Sigmoid colon (tissue), 7 donors: ENCODE data around the gene CDX4. TPM values are rescaled to one million over a fixed set of nuclear protein-coding genes. Genes with fewer than 3 reads are reported as not detected.

Experiments used
- DNase-seq: peaks from one replicate; pipeline ENCODE4 v3.0.0-alpha.2; 2019
- H3K27ac ChIP-seq, 4 donors: fragments of 200-600 bp; sonication (generic); one replicate each; pipeline ENCODE4 v1.5.1; 2016 to 2019; ENCODE audit warnings: mild to moderate bottlenecking in 1 of 4
- H3K27me3 ChIP-seq, 3 donors: fragments of 200-600 bp; sonication (generic); one replicate each; pipeline ENCODE4 v1.5.1; 2019; ENCODE audit warnings: mild to moderate bottlenecking in 1 of 3
- H3K36me3 ChIP-seq, 4 donors: fragments of 200-600 bp; sonication (generic); one replicate each; pipeline ENCODE4 v1.5.1; 2016 to 2019
- H3K4me1 ChIP-seq, 4 donors: fragments of 200-600 bp; sonication (generic); one replicate each; pipeline ENCODE4 v1.5.1; 2017 to 2019
- H3K4me3 ChIP-seq, 4 donors: fragments of 200-600 bp; sonication (generic); one replicate each; pipeline ENCODE4 v1.5.1; 2017 to 2019; ENCODE audit warnings: mild to moderate bottlenecking in 2 of 4, moderate library complexity in 1 of 4
- H3K9me3 ChIP-seq, 4 donors: fragments of 200-600 bp in 3 of 4; sonication (generic) in 3 of 4; one replicate each; pipeline versions ENCODE4 v1.5.1 to v1.6.1; 2013 to 2019
- CTCF ChIP-seq, 4 experiments: fragments of 450-650 bp in 3 of 4; fragments of 200-600 bp in 1 of 4; IDR thresholded peaks; one replicate each; pipeline ENCODE4 v1.5.1; 2016 to 2019; ENCODE audit warnings: antibody characterized with exemption in 4 of 4, mild to moderate bottlenecking in 3 of 4, moderate library complexity in 2 of 4
- EP300 ChIP-seq, 4 donors: sonication (generic); formaldehyde crosslinking; IDR thresholded peaks; one replicate each; pipeline ENCODE4 v1.6.1; 2017; ENCODE audit warnings: antibody characterized with exemption in 4 of 4
- POLR2A ChIP-seq, 2 donors: fragments of 450-650 bp; IDR thresholded peaks; one replicate each; pipeline ENCODE4 v1.6.1; 2016; ENCODE audit warnings: antibody characterized with exemption in 2 of 2, mild to moderate bottlenecking in 2 of 2, moderate library complexity in 2 of 2
- POLR2AphosphoS5 ChIP-seq, 4 donors: sonication (generic); formaldehyde crosslinking; IDR thresholded peaks; one replicate each; pipeline ENCODE4 v1.6.1; 2017; ENCODE audit warnings: antibody characterized with exemption in 4 of 4
- WGBS, 2 donors: extraction: QIAGEN DNeasy Blood & Tissue Kit; methylation state at CpG; one replicate each; pipeline ENCODE4 v1.1.7; 2013; 5-methylcytosine and 5-hydroxymethylcytosine counted together
- intact Hi-C: fragments of 100-400 bp; cut with DNase I; formaldehyde crosslinking; loops from one replicate; pipeline ENCODE4 v1.15.1; 2023
- polyA plus RNA-seq, 3 donors: library from polyadenylated mRNA; stranded (reverse); fragments of 200-250 nt; gene quantifications; one replicate each; pipeline ENCODE4 v1.2.3, GENCODE V29; 2013
- total RNA-seq, 4 donors: library from RNA; depleted of rRNA; stranded (reverse); fragments of >200 nt; gene quantifications; one replicate each; pipeline ENCODE4 v1.1.0, GENCODE V29; 2016
- donor health status: healthy with polysubstance abuse.
- donor health status: Bipolar disorder and iron deficiency.
- donor health status: healthy.

CDX4 gene
- total and polyA plus RNA-seq, 7 donors, result not detected

- Histone ChIP-seq H3K4me3 (peak overlapping the region in 3 of 4 donors; percentile 15 to 22 (median 20)), H3K27me3 (peaks cover 0 to 13% (median 0%) of the 10 kb centered on the region in 3 donors)
- WGBS, 2 donors, result 8 to 22% methylated on average over 20 of the region's 20 CpGs
Measured at GRCh38 chrX:73448379-73448778, 1.5 kb downstream of the CDX4 start.

GRCh38 chrX:73455171-73455570, 8.3 kb downstream of the CDX4 start:
- WGBS, 2 donors, result 0% methylated on average over 1 of the region's 1 CpG

More at GRCh38 chrX:73448379-73448778, 1.5 kb downstream of the CDX4 start:
- Histone ChIP-seq H3K27ac (no peak overlapping the region), H3K9me3 (no peaks in the 10 kb centered on the region), H3K36me3 (no peaks in the 10 kb centered on the region), H3K4me1 (peaks cover 0 to 3% (median 0%) of the 10 kb centered on the region in 4 donors)
- TF ChIP-seq POLR2A (IDR thresholded peaks at IDR 0.05), result no peak
- no peak for TF ChIP-seq CTCF (IDR thresholded peaks at IDR 0.05)
- TF ChIP-seq POLR2AphosphoS5 (IDR thresholded peaks at IDR 0.05), result no peak
- no peak for TF ChIP-seq EP300 (IDR thresholded peaks at IDR 0.05)
- no peak for DNase-seq
- intact Hi-C loops, result no loop called here

GRCh38 chrX:73457306-73457705, 10.5 kb downstream of the CDX4 start:
- H3K27me3 ChIP-seq, result no peaks in the 10 kb centered on the region
- intact Hi-C loops, result no loop called here
- H3K36me3 ChIP-seq, result no peaks in the 10 kb centered on the region
- no peak overlapping the region for H3K4me3 ChIP-seq
- H3K4me1 ChIP-seq, result peaks cover 0 to 8% (median 2%) of the 10 kb centered on the region in 4 donors
- no peak for TF ChIP-seq POLR2A (IDR thresholded peaks at IDR 0.05)
- no peak for TF ChIP-seq POLR2AphosphoS5 (IDR thresholded peaks at IDR 0.05)
- no peak for TF ChIP-seq CTCF (IDR thresholded peaks at IDR 0.05)
- no peak for TF ChIP-seq EP300 (IDR thresholded peaks at IDR 0.05)
- no peak for DNase-seq
- no peak overlapping the region for H3K27ac ChIP-seq
- no peaks in the 10 kb centered on the region for H3K9me3 ChIP-seq

More at GRCh38 chrX:73455171-73455570, 8.3 kb downstream of the CDX4 start:
- no peaks in the 10 kb centered on the region for H3K27me3 ChIP-seq
- H3K4me3 ChIP-seq, result no peak overlapping the region
- peaks cover 0 to 8% (median 2%) of the 10 kb centered on the region in 4 donors for H3K4me1 ChIP-seq
- TF ChIP-seq CTCF (IDR thresholded peaks at IDR 0.05), result no peak
- TF ChIP-seq EP300 (IDR thresholded peaks at IDR 0.05), result no peak
- TF ChIP-seq POLR2AphosphoS5 (IDR thresholded peaks at IDR 0.05), result no peak
- TF ChIP-seq POLR2A (IDR thresholded peaks at IDR 0.05), result no peak
- H3K9me3 ChIP-seq, result no peaks in the 10 kb centered on the region
- intact Hi-C loops, result no loop called here
- DNase-seq, result no peak
- no peak overlapping the region for H3K27ac ChIP-seq
- H3K36me3 ChIP-seq, result no peaks in the 10 kb centered on the region

- Histone ChIP-seq H3K9me3 (no peaks in the 10 kb centered on the region), H3K27me3 (no peaks in the 10 kb centered on the region), H3K4me1 (no peaks in the 10 kb centered on the region), H3K27ac (no peak overlapping the region), H3K4me3 (no peak overlapping the region), H3K36me3 (no peaks in the 10 kb centered on the region)
- intact Hi-C loops, result no loop called here
- no peak for DNase-seq
- TF ChIP-seq CTCF (IDR thresholded peaks at IDR 0.05), result no peak
- no peak for TF ChIP-seq POLR2A (IDR thresholded peaks at IDR 0.05)
- TF ChIP-seq POLR2AphosphoS5 (IDR thresholded peaks at IDR 0.05), result no peak
- TF ChIP-seq EP300 (IDR thresholded peaks at IDR 0.05), result no peak
Measured at GRCh38 chrX:73468376-73468775, 21.5 kb downstream of the CDX4 start.

GRCh38 chrX:73478961-73479360, 32.1 kb downstream of the CDX4 start:
- TF ChIP-seq POLR2A (IDR thresholded peaks at IDR 0.05) (no peak), CTCF (IDR thresholded peaks at IDR 0.05) (no peak), EP300 (IDR thresholded peaks at IDR 0.05) (no peak), POLR2AphosphoS5 (IDR thresholded peaks at IDR 0.05) (no peak)
- Histone ChIP-seq H3K27ac (no peak overlapping the region), H3K36me3 (no peaks in the 10 kb centered on the region), H3K4me1 (no peaks in the 10 kb centered on the region), H3K9me3 (no peaks in the 10 kb centered on the region), H3K4me3 (no peak overlapping the region), H3K27me3 (no peaks in the 10 kb centered on the region)
- 94 to 95% methylated on average over 4 of the region's 4 CpGs for WGBS, 2 donors
- DNase-seq, result no peak
- intact Hi-C loops, result no loop called here
